ENCODE data around the gene MEIS2.

- TF ChIP-seq CTCF (tag by site-specific recombination; IDR thresholded peaks at IDR 0.05) (no peak), ZNF558 (tag by site-specific recombination; IDR thresholded peaks at IDR 0.05) (no peak), ZNF518A (tag by site-specific recombination; conservative IDR thresholded peaks at IDR 0.05; ENCODE audit: low read depth) (no peak), GLI4 (tag by site-specific recombination; IDR thresholded peaks at IDR 0.05) (no peak), ZNF274 (IDR thresholded peaks at IDR 0.05; ENCODE audit: low read length) (no peak), ZNF274 (tag by site-specific recombination; IDR thresholded peaks at IDR 0.05; ENCODE audit: borderline replicate concordance) (no peak)
Measured at GRCh38 chr15:36944442-36944841, 155.9 kb downstream of the MEIS2 start.

Measured in HEK293 (cell line).